KBM-7 (cell line): ENCODE results near the gene CFH.
A peak's percentile ranks its signal among the peaks of the same experiment; 100 is the strongest.
"Not testable (repeated sequence)": the region's sequence is repeated elsewhere in the genome, so short reads cannot be mapped to it uniquely, and the experiment has no call there.

Experiments used
- DNase-seq: peaks from one replicate; pipeline ENCODE4 v3.0.0-alpha.2; 2015
- in situ Hi-C: fragments of 300-500 bp; cut with MboI; formaldehyde crosslinking; loops from 2 replicates; pipeline ENCODE4 v1.14.3; 2020; ENCODE audit warnings: low sequenced_read_pairs, low pct_unique_long_range_greater_than_20kb, mixed read lengths

The CFH gene

DNA sequence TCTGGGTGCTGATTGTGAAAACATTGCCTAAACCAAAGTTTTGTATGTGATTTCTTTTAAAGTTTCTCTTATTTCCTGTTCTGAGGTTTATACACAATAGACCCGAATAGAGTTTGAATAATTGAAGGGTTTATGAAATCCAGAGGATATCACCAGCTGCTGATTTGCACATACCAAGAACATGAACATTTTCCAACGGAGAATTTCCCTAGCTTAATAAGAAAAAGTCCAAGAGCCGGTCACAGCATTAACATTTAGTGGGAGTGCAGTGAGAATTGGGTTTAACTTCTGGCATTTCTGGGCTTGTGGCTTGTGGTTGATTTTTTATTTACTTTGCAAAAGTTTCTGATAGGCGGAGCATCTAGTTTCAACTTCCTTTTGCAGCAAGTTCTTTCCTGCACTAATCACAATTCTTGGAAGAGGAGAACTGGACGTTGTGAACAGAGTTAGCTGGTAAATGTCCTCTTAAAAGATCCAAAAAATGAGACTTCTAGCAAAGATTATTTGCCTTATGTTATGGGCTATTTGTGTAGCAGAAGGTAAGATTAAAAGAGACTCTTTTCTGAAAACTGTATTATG, at the start of gene CFH:
Gene CFH (plus strand): TSS at position 407 of the 579 bp plus-strand sequence. CDS start 75 bp downstream, at position 482.
- in situ Hi-C loops = loop anchor here (25.0 kb wide), 1 partner anchor 289 kb away; no protein-coding TSS in a partner anchor
- peak; percentile 91 for DNase-seq

DNA sequence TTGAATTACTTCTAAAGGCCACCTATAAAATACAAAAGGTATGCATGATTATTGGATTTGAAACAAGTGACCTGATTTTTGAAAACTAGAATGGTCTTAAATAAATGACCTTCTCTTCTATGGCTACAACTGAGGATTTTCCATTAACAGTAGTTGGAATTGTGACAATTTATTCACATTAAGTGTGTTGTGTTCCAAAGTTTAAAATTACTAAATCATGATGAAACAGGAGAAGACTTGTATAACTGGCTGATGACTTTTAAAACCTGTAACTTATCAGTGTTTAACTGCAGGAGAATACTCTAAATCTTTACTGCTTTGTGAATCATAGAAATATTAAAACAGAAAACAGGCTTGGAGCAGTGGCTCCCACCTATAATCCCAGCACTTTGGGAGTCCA, 48.2 kb upstream of the CFH start:
- DNase-seq = no peak
- in situ Hi-C loops = no loop called here

DNA sequence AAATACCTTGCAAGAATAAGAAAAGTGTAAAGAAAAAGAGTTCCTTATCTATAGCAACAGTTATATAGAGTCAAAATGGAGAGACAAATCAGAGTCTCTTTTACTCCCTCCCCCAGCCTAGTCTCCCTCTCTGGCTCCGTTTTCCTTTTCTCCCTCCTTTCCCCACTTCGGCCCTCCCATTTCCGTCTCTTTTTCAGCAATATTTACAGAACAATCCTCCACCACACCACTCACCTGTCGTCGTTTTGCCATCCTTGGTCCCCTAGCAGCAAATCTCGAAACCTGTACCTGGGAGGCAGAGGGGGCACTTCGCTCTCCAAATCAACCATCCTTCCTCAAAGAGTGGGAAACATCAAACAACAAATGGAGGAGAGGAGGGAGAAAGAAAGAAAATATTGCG, 43.9 kb upstream of the CFH start:
- no peak for DNase-seq
- in situ Hi-C loops = no loop called here

DNA sequence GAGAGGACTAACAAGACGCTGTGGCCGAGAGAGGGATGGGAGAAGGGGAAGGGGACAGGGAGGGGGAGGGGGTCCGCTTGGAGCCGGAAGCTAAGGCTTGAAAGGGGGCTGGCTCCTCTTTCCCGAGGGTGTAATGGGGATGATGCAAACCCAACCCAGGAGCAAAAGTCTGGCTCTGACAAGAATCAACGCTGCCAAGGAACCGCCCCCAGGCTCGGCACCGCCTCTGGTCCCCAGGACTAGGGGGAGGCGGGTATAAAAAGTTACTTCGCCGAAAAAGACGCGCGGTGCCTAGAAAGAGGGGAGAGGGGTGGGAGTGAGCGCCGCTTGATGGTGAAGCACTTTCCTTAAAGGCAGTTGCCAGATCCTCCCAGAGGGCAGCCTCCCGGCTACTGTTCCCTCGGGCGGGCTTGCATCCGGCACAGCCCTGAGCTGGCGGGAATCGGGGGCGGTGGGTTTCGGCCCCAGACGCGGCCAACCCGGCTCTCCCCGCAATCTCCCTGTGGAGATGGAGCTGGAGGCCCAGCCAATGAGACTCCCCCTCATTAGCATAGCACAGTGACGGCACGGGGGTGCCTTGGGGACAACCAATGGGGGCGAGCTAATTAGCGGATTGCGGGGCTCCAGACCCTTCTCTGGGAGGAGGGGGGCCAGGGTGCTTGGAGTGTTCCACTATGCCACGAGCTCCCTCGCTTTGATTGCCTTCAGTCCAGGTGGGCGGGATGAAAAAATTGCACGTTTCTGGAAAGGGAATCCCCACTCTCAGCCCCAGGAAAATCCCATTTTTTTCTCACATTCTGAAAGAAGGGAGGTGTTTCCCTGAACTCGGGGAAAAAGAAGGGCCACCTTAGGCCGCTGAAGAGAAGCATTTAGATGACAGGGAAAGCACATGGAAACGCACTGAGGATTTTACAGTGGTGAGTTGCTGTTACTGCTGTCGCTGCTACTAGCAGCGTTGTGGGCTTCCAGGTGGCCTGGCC, 43.2 kb upstream of the CFH start, which contains the start of gene KCNT2:
Gene KCNT2 (minus strand): TSS at position 51 of the 980 bp plus-strand sequence. CDS start 131 bp downstream, outside the sequence.
- in situ Hi-C loops = no loop called here

DNA sequence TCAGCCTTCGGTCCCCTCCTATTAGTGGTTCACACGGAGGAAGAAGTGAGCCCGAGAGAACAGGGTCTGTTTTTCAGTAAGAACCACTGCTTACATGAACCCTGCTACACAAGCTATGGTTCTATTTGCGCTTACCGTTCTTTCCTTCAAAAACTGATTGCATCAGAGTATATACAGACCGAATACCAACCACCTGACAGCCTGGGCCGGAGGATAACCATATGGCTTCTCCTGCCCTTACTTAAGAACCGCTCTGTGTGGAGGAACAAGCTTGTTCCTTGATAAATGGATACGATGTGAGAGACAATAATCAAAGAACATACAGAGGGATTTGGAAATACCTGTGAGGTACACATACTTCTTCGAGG, 42.5 kb upstream of the CFH start:
- DNase-seq = no peak
- in situ Hi-C loops = no loop called here

More for the DNA sequence above, 43.2 kb upstream of the CFH start, which contains the start of gene KCNT2:
- DNase-seq = no peak

DNA sequence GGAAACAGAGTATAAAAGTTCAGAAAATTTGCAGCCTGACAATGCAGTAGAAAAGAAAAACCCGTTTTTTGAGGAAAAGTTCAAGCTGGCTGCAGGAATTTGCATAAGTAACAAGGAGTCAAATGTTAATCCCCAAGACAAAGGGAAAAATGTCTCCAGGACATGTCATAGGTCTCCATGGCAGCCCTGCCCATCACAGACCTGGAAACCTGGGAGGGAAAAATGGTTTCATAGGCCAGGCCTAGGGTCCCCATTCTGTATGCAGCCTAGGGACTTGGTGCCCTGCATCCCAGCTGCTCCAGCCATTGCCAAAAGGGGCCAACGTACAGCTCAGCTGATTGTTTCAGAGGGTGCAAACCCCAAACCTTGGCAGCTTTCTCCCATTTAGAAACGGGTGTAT, 40.0 kb upstream of the CFH start:
- in situ Hi-C loops = no loop called here
- no peak for DNase-seq

DNA sequence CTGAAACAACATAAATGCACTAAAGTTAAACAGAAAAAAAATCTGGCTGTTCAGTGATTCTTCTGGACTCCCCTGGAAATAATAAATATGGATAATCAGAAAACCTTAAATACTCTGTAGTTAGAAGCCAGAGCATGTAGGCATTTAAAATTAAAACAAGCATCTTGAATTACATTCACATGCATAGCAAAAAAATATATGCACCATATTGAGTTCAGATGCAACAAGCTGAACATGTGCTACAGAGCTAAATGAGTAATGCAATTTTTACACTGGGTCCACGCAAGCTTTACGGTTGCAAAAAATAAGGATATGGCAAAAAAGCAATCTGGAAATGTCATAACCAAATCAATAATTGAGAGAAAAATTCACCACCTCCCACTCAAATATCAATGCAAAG, 32.1 kb upstream of the CFH start:
- DNase-seq = no peak
- in situ Hi-C loops = no loop called here

DNA sequence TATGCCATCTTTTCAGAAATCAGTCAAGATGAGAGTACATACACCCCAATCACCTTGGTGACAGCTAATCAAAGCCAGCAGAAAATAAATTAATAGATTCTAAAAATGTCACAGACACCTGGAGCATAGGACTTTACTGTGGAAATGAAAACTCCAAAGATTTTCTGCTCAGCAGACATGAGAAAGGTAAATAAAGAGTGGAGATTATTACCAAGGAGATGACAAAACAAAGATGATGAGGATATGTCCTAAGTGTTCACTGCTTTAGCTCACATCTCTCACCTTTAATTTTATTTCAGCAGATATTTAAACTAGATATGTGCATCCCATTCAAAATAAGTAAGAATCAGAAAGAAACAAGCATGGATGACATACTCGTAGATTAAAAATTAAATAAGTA, 28.8 kb upstream of the CFH start:
- no peak for DNase-seq
- in situ Hi-C loops = no loop called here

DNA sequence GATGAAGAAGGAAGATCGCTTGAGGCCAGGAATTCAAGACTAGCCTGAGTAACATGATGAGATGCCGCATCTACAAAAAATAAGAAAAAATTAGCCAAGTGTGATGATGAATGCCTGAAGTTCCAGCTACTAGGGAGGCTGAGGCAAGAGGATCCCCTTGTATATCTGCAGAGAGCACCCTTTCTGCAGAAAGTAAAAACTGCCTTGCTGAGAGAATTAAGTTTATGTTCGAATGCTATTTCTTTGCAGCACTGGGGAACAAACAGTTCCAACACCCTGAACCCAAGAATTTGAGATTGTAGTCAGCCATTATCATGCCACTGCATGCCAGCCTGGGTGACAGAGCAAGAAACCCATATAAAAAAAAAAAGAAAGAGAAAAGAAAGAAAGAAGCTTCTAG, 23.0 kb upstream of the CFH start:
- in situ Hi-C loops = no loop called here
- no peak for DNase-seq

DNA sequence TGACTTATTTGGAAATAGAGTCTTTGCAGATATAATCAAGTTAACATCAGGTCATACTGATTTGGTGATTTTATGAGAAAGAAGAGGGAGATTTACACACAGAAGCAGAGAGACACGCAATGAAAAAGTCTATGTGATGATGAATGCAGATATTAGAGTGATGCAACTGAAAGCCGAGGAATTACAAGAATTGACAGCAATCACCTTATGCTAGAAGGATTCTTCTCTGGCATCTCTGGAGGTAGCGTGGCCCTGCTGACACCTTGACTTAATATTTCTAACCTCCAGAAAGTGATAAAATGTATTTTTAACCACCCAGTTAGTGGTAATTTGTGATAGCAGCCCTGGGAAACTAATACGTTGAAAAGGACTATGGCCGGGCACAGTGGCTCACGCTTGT, 14.2 kb upstream of the CFH start:
- no peak for DNase-seq
- in situ Hi-C loops = no loop called here

DNA sequence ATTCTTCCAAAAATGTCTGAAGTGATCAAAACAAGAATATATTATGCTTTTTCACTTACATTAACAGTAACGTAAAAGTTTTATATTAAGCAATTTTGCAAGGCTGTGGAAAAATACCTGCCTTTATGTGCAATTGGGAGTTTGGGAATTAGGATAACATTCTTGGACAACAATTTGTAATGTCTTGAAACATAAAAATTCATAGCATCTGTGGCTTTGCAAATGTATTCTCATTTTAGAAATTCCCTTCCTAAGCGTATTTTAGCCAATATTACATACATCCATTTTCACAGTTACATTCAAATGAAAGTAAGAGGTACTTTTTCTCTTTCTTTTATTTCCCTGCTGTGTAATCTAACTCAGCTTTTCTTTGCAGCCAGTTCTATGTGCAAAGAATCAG, 13.4 kb upstream of the CFH start:
- in situ Hi-C loops = no loop called here
- DNase-seq = no peak

DNA sequence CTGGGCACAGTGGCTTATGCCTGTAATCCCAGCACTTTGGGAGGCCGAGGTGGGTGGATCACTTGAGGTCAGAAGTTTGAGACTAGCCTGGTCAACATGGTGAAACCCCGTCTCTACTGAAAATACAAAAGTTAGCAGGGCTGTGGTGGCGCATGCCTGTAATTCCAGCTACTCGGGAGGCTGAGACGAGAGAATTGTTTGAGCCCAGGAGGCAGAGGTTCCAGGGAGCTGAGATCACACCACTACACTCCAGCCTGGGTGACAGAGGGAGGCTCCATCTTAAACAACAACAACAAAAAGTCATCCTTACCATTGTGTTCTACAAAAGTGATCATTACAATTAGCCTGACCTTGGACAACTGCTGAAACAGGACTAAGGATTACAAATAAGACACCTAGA, 12.6 kb upstream of the CFH start:
- in situ Hi-C loops, DNase-seq: not testable (repeated sequence)

DNA sequence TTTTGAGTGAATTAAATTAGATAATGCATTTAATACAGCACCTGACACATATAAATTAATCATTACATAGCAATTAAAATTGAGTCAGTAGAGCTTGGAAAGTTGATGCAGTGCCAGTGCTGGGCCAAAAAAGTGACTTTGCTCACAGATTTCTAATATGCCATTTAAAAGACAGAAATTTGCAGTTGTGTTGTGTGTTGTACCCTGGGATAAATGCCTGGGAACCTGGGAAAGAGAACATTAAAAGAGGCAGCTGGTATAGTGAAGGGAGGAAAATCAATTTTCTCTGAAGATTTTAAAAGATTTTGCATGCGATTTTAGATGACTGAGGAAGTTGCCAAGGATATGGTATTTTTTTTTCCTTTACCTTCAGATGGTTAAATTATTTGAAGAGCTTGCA, 10.9 kb upstream of the CFH start:
- in situ Hi-C loops = no loop called here
- DNase-seq = no peak

DNA sequence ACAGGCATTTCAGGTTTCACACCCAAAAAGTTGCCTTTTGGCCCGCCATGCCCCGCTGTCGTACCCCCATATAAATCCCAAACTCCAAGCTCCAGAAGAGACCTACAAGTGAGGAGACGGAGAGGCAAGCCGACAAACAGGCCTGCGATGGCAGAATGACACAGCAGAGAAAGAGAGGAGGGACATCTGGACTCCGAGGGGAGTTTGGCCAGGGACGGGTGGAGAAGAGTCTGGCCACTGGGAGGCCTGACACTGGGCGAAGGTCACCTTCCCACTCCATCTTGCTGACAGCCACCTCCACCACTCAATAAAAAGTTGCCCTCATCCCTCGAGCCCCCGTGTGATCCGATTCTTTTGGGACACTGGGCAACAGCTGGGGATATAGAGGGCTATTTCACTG, 1.9 kb upstream of the CFH start:
- DNase-seq = no peak
- in situ Hi-C loops = loop anchor here (25.0 kb wide), 1 partner anchor 288 kb away; no protein-coding TSS in a partner anchor

DNA sequence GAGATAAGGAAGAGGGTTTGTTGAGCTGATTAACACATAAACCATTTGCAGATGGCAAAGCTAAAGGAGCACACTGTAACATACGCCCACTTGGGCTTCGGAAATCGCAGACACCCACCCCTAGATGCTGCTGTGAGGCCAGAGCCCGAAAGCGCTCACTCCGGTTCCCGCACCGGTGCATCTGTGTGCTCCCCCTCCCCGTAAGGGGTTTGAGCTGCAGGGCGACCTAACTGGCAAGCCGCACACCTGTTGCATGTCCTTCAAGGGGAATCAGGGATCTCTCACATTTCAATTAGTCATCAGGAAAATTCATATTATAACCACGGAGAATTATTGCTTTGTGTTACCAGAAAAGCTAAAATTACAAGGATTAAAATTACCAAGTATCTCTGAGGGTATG, 1.4 kb upstream of the CFH start:
- no peak for DNase-seq
- in situ Hi-C loops = loop anchor here (25.0 kb wide), 1 partner anchor 288 kb away; no protein-coding TSS in a partner anchor

DNA sequence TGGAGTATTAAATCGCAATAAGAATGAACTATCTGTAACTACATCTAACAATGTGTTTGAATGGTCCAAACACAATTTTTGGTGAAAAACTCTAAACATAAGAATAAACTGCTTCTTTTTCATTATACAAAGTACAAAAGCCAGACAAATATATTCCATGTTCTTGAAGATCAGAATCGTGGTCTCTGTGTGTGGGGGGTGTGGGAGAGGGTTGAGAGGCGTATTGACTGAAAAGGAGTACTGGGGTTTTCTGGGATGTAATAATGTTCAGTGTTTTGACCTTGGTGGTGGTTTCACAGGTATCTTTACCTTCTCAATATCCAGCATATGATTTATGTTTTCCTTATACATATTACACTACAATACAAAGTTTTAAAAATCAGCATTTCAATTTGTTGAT, 764 bp upstream of the CFH start:
- in situ Hi-C loops = loop anchor here (25.0 kb wide), 1 partner anchor 289 kb away; no protein-coding TSS in a partner anchor
- no peak for DNase-seq

DNA sequence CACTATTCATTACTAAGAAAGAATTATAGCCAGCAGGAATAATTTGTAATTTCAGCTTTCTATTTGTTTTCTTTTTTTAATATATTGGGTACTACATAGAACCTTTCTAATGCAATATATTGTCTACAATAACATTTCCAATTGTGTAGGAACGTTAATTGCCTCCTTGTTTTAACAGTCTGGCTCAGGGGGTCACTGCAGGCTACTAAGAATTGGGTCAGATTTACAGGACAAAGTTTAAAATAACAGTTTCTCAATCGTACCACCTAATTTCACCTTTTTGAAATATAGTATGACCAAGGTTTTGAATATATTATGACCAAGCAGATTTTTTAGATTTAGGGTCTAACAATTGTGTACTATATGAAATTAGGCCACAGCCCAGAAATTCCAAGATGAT, 2.4 kb downstream of the CFH start:
- in situ Hi-C loops = loop anchor here (25.0 kb wide), 1 partner anchor 292 kb away; no protein-coding TSS in a partner anchor
- no peak for DNase-seq

DNA sequence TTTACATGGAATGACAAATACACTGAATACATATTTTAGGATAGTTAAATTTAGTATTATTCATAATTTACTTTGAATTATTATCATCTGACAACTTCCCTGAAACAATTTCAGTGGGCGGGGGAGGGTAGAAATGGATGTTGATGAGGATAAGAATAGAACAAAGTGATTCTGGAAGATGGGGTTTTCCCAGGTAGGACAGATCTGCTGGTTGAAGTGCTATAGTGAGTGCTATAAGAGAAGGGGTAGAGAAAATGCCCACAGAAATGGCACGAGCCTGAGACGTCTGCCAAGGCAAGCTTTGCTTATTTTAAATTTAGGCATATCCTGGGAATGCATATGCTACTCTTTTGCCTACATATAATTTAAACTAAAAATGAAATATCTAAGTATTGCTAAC, 3.2 kb downstream of the CFH start:
- in situ Hi-C loops = loop anchor here (25.0 kb wide), 1 partner anchor 293 kb away; no protein-coding TSS in a partner anchor
- DNase-seq = no peak

DNA sequence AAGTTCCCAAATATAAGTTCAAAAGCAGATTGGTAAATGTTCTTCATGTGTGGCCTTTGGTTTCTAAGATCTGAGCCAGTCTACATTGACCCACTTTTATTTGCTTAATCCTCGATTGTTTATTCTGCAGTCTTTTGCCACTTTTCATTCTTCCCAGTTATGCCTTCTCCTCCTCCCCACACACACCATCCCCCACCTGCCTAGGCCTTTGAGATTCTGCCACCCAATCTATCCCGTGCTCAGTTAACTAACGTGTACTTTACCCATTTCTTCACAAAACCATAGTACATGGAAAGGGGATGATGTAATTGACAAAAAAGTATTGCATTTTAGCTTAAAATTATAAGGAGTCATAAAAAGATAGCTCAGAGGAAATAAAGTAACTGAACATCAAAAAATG, 3.7 kb downstream of the CFH start:
- in situ Hi-C loops = loop anchor here (25.0 kb wide), 1 partner anchor 293 kb away; no protein-coding TSS in a partner anchor
- DNase-seq = no peak

DNA sequence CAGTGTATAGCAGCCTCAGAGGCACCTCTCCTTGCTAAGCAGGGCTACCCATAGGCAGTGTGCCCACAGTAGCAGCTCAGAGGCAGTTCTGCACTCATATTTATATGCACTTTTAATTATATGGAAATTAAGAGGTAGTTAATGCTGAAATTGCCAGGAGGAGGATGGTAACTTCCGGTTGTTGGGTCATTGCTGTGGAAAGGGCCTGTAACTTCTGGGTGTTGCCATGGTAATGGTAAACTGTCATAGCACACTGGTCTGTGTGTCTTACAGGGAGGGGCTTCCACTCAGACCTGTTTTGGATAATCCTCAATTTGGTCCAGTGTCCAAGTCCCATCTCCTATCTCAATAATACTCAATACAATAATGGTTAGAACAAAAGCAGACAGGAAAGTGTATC, 7.6 kb downstream of the CFH start:
- peak; percentile 20 for DNase-seq
- in situ Hi-C loops = loop anchor here (25.0 kb wide), 1 partner anchor 297 kb away; no protein-coding TSS in a partner anchor
